ENCODE measurements around the gene FOXA1. TPM values are rescaled to one million over a fixed set of nuclear protein-coding genes. Genes with fewer than 3 reads are reported as not detected.

FOXA1 gene
- total RNA-seq, 4 donors from 2014 or later, result not detected

- TF ChIP-seq, protein P1, sequence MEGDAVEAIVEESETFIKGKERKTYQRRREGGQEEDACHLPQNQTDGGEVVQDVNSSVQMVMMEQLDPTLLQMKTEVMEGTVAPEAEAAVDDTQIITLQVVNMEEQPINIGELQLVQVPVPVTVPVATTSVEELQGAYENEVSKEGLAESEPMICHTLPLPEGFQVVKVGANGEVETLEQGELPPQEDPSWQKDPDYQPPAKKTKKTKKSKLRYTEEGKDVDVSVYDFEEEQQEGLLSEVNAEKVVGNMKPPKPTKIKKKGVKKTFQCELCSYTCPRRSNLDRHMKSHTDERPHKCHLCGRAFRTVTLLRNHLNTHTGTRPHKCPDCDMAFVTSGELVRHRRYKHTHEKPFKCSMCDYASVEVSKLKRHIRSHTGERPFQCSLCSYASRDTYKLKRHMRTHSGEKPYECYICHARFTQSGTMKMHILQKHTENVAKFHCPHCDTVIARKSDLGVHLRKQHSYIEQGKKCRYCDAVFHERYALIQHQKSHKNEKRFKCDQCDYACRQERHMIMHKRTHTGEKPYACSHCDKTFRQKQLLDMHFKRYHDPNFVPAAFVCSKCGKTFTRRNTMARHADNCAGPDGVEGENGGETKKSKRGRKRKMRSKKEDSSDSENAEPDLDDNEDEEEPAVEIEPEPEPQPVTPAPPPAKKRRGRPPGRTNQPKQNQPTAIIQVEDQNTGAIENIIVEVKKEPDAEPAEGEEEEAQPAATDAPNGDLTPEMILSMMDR (IDR thresholded peaks at IDR 0.05; ENCODE audit: low read depth), result no peak
Measured at GRCh38 chr14:37597538-37597913, 2.5 kb upstream of the FOXA1 start.

DNA sequence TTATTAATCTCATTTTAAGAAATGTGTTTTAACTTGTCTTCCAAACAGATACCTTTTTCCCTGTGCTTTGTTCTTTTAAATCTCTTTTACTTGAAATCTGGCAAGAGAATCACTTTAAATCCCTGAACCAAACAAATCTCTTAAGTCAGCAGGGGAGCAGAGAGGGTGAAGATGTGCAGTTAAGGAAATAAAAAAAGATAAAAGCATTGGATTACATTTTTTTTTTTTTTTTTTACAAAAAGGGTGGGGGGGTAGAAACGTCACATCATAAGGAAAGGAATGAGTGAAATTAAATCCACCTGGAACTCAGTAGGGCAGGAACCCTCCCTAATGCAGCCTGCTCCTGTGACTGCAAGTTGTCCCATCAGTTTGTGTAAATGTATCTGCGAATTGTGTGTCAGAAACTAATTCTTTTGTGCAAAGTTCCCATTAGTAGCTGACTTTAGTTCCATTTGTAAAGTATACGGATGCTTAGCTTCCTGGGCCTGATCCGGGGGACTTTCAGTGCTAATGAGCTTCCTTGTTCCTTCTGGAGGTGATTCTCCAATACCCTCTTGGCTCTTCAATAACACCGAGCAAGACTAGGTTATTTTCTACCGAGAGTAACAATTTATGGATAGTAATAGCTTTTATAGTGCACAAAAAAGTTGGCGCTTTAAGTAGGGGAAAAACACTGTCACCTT is 1.9 kb upstream of the FOXA1 start:
- TF ChIP-seq, protein P1 (IDR thresholded peaks at IDR 0.05; ENCODE audit: low read depth), result no peak

DNA sequence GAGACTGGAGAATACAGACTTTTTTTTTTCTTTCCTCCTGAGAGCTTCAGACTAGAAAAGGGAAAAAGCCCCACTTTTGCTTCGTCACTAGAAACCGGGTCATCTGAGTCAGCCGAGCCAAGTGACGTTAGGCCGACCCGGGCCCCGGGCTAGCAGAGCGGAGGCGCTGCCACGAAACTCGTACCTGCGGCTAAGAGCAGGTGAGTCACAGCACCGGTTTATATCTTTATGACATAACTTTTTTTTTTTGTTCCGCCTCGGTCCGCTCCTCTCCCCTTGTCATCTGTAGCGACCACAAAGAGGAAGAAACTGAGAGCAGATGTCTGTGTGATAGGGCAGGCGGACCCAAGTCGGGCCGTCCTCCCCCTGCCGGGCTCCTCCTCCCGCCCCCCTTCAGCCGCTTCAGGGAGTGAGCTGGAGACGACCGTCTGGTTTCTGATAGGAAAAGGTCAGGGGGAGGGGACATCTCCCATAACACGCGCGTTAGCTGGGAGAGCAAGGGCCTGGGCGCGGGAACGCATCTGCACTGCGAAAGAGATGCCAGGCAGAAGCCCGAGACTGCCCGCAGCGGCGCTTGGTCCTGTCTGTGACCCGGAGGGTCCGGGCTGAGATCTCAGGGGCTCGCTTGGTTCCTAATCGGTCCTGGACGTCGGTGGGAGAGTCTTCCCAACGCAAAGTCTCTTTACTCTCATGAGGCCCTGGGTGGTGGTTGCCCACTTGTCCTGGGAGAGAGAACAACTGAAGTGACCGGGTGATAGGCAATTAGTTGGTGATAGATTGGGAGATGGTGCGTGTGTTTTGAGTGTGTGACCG is 966 bp upstream of the FOXA1 start:
- TF ChIP-seq, protein P1 (IDR thresholded peaks at IDR 0.05; ENCODE audit: low read depth), result no peak

DNA sequence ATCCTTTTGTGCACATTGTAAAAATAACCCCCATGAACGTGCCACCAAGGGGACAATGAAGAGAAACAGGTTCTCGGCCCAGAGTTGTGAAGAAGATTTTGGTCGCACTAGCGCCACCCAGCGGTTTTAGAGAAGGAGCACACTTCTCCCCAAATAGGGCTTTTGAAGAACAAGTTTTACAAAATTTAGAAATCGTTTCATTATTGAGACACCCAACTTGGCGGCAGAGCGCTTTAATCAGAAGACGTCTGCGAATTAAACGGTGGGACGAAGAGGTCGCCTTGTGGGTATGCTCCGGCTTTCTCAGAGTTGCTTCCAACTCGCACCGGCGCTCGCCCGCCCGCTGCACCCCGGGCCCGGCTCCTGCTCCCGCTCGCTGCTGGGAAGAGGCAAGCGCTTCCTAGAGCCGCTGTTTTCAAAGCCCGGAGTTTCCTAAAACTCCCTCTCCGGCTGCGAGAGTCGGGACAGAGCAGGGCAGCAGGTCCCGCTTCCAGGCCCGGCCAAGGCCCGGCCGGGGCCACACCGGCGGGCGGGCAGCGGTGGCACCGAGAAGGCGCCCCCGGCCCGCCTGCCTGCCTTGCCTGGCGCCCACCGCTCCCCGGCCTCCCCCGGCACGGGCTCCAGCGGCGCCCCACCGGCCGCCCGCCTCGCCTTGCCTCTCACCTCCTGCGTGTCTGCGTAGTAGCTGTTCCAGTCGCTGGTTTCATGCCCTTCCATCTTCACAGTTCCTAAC is 645 bp downstream of the FOXA1 start:
- TF ChIP-seq, protein P1 (IDR thresholded peaks at IDR 0.05; ENCODE audit: low read depth), result no peak

DNA sequence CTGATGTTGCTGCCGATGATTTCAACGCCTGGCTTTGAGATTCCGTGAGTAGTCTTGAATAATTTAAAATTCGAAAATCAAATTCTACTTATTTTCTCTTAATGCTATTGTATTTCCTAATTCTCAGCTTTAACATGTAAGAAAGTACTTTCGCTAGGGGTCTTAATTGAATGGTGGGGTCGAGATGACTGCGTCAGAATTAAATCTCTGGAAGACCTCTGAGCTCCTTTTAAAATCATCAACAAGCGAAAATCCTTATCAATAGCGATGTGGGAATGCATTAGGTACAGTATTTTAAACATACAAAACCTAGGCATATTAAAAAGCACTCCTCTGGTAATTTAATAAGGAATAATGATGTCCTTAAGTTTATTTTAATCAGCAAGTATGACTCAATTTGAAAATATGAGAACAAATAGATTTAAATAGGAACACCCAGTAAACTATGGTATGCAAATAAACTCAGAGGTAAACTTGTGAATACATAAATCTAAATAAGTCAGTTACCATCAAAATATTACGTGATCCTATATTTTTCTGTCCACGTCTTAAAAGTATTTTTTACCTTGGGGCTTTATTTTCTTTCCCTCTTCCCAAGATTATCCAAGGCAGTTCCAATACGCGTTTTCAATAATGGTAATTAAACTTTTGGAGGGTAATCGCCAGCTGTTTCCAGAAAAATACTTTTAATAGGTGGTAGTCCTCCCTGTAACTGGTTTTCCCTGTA is 1.4 kb downstream of the FOXA1 start:
- TF ChIP-seq, protein P1 (IDR thresholded peaks at IDR 0.05; ENCODE audit: low read depth), result no peak

GRCh38 chr14:37592482-37593408 is 2.3 kb downstream of the FOXA1 start:
- TF ChIP-seq, protein P1 (IDR thresholded peaks at IDR 0.05; ENCODE audit: low read depth), result no peak

All from subcutaneous adipose tissue (tissue), 4 donors.